HEK293 (cell line): Measurements from ENCODE around the gene ALDH7A1.

Experiments
- CTCF ChIA-PET: fragments of 350-600 bp; formaldehyde crosslinking; extraction: SDS; loops from one replicate; lab custom pipeline; 2021; ENCODE audit warnings: antibody characterized with exemption; lab: Yijun Ruan, JAX
- POLR2A ChIA-PET: fragments of 300-600 bp; formaldehyde crosslinking; extraction: SDS; loops from one replicate; lab custom pipeline; 2020; ENCODE audit warnings: antibody characterized with exemption, inconsistent platforms; lab: Yijun Ruan, JAX
- H3K27ac ChIP-seq: fragments of 200-500 bp; sonication (Bioruptor generic); 2 replicates; pipeline ENCODE4 v1.5.1; 2014; ENCODE audit warnings: low read depth, low read length, control low read depth, inconsistent platforms; ENCODE audit errors: extremely low read depth
- H3K36me3 ChIP-seq, 2 experiments: fragments of 200-500 bp in 1 of 2; sonication (Bioruptor generic) in 1 of 2; 1 replicate in 1 of 2; 2 replicates in 1 of 2; pipeline ENCODE4 v1.5.1; 2014 to 2017; ENCODE audit warnings: inconsistent platforms in 2 of 2, low read length in 2 of 2; ENCODE audit not compliant: control insufficient read depth in 2 of 2, insufficient read depth in 1 of 2
- H3K4me1 ChIP-seq: fragments of 200-500 bp; sonication (Bioruptor generic); 2 replicates; pipeline ENCODE4 v1.5.1; 2014; ENCODE audit warnings: mild to moderate bottlenecking, low read length, inconsistent platforms; ENCODE audit not compliant: control insufficient read depth, insufficient read depth
- H3K4me3 ChIP-seq: 2 replicates; pipeline ENCODE4 v1.5.1; 2011; ENCODE audit warnings: low read depth, mild to moderate bottlenecking, control low read depth, low read length, moderate library complexity
- H3K9me3 ChIP-seq: fragments of 200-500 bp; sonication (Bioruptor generic); 2 replicates; pipeline ENCODE4 v1.5.1; 2014; ENCODE audit warnings: low read depth, low read length, inconsistent platforms; ENCODE audit not compliant: control insufficient read depth, insufficient read depth
- BCL11B ChIP-seq: fragments of 450-650 bp; formaldehyde crosslinking; IDR thresholded peaks from 2 replicates; pipeline ENCODE4 v1.5.1; 2016; ENCODE audit warnings: low read depth, missing biosample characterization, missing genetic modification characterization
- HOXD13 ChIP-seq: sonication (generic); formaldehyde crosslinking; IDR thresholded peaks from 2 replicates; pipeline ENCODE4 v1.8.0; 2022; ENCODE audit warnings: missing genetic modification reagents, borderline replicate concordance
- KLF16 ChIP-seq: fragments of 450-650 bp; formaldehyde crosslinking; IDR thresholded peaks from 2 replicates; pipeline ENCODE4 v1.5.1; 2017; ENCODE audit warnings: missing biosample characterization, missing genetic modification characterization
- KLF8 ChIP-seq: fragments of 450-650 bp; formaldehyde crosslinking; IDR thresholded peaks from 2 replicates; pipeline ENCODE4 v1.5.1; 2016; ENCODE audit warnings: missing biosample characterization, missing genetic modification characterization
- RBAK ChIP-seq: fragments of 450-650 bp; formaldehyde crosslinking; IDR thresholded peaks from 2 replicates; pipeline ENCODE4 v1.5.1; 2016; ENCODE audit warnings: missing biosample characterization, missing genetic modification characterization
- ZNF10 ChIP-seq: fragments of 450-650 bp; formaldehyde crosslinking; IDR thresholded peaks from 2 replicates; pipeline ENCODE4 v1.5.1; 2017; ENCODE audit warnings: missing biosample characterization, missing genetic modification characterization
- ZNF155 ChIP-seq: fragments of 450-650 bp; formaldehyde crosslinking; IDR thresholded peaks from 2 replicates; pipeline ENCODE4 v1.5.1; 2016; ENCODE audit warnings: missing biosample characterization, missing genetic modification characterization
- ZNF423 ChIP-seq: fragments of 450-650 bp; formaldehyde crosslinking; IDR thresholded peaks from 2 replicates; pipeline ENCODE4 v1.5.1; 2016; ENCODE audit warnings: missing biosample characterization, missing genetic modification characterization
- ZNF514 ChIP-seq: fragments of 450-650 bp; formaldehyde crosslinking; IDR thresholded peaks from 2 replicates; pipeline ENCODE4 v1.5.1; 2016; ENCODE audit warnings: missing biosample characterization, missing genetic modification characterization
- ZNF521 ChIP-seq: fragments of 450-650 bp; formaldehyde crosslinking; IDR thresholded peaks from 2 replicates; pipeline ENCODE4 v1.5.1; 2017; ENCODE audit warnings: missing biosample characterization, mild to moderate bottlenecking, missing genetic modification characterization
- ZNF571 ChIP-seq: fragments of 450-650 bp; formaldehyde crosslinking; IDR thresholded peaks from 2 replicates; pipeline ENCODE4 v1.5.0; 2017; ENCODE audit warnings: missing biosample characterization, missing genetic modification characterization
- ZNF600 ChIP-seq: fragments of 450-650 bp; formaldehyde crosslinking; IDR thresholded peaks from 2 replicates; pipeline ENCODE4 v1.5.1; 2016; ENCODE audit warnings: missing biosample characterization, missing genetic modification characterization
- ZNF621 ChIP-seq: fragments of 450-650 bp; formaldehyde crosslinking; IDR thresholded peaks from 2 replicates; pipeline ENCODE4 v1.5.1; 2017; ENCODE audit warnings: missing biosample characterization, missing genetic modification characterization
- ZNF664 ChIP-seq: fragments of 450-650 bp; formaldehyde crosslinking; IDR thresholded peaks from 2 replicates; pipeline ENCODE4 v1.5.1; 2016; ENCODE audit warnings: missing biosample characterization, missing genetic modification characterization
- ZNF701 ChIP-seq: fragments of 450-650 bp; formaldehyde crosslinking; IDR thresholded peaks from 2 replicates; pipeline ENCODE4 v1.5.1; 2016; ENCODE audit warnings: missing biosample characterization, missing genetic modification characterization
- ZNF76 ChIP-seq: fragments of 450-650 bp; formaldehyde crosslinking; IDR thresholded peaks from 2 replicates; pipeline ENCODE4; 2016; ENCODE audit warnings: low read depth, missing biosample characterization, missing genetic modification characterization, borderline replicate concordance
- ZNF776 ChIP-seq: fragments of 450-650 bp; formaldehyde crosslinking; IDR thresholded peaks from 2 replicates; pipeline ENCODE4 v1.5.0; 2017; ENCODE audit warnings: missing biosample characterization, missing genetic modification characterization, borderline replicate concordance
- TF ChIP-seq, protein P1 (sequence below): fragments of 450-650 bp; formaldehyde crosslinking; IDR thresholded peaks from 2 replicates; pipeline ENCODE4 v1.5.1; 2017; ENCODE audit warnings: missing biosample characterization, missing genetic modification characterization
- TF ChIP-seq, protein P2 (sequence below): fragments of 450-650 bp; formaldehyde crosslinking; IDR thresholded peaks from 2 replicates; pipeline ENCODE4 v1.5.1; 2016; ENCODE audit warnings: missing biosample characterization, missing genetic modification characterization

The ALDH7A1 gene

DNA sequence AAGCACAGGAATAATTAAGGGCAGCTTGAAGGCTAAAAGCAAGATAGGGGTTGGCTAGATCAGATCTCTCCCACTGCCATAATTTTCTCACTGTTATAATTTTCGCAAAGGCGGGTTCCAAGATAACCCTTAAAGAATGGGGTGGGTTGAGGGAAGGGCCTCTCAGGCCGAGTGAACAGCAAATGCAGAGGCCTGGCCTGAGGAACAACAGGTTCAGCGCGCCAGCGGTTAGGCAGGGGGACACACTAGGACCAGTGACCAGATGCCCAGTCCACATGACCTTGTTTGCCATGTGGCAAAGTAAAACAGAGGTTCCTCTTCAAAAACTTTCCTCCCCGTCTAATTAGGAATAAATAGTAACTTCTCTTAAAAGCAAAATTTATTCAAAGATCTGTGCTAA is 4.5 kb upstream of the ALDH7A1 start:
- CTCF ChIA-PET, result interaction anchor here (0.9 to 1.8 kb wide), 3 partner anchors 10 to 76 kb away, joined by 3 to 10 read pairs (median 3); no protein-coding TSS in a partner anchor
- Histone ChIP-seq H3K27ac (no peak overlapping the region), H3K4me3 (no peak overlapping the region), H3K36me3 (peaks cover 13 to 21% of the 10 kb centered on the region in 2 experiments), H3K9me3 (no peaks in the 10 kb centered on the region), H3K4me1 (peaks cover 3% of the 10 kb centered on the region; the same call in 1 of the 2 replicates)
- POLR2A ChIA-PET, result no interaction called here
- TF ChIP-seq ZNF10 (tag by site-specific recombination) (no peak), ZNF621 (tag by site-specific recombination) (no peak), ZNF571 (tag by site-specific recombination) (no peak), RBAK (tag by site-specific recombination) (no peak), ZNF155 (tag by site-specific recombination) (no peak), ZNF776 (tag by site-specific recombination) (no peak), BCL11B (no peak), ZNF701 (tag by site-specific recombination) (no peak), KLF16 (tag by site-specific recombination) (no peak), ZNF514 (no peak), ZNF521 (tag by site-specific recombination) (no peak)

DNA sequence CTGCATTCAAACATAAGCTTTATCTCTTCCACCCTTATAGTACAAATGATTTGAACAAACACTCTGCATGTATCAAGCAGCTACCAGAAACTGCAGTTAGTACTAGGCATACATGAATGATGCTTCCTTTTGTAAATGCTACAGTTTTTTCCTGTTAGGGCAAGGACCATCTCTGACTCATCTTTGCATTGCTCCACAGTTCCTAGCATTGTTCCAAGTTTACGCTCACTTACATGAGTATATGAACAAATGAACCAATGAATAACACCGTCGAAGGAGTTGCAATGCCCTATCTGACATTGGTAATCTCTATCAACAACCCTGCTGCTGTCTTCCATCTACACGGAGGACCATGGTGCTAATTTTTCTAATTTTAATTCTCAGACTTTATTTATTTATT is 2.1 kb upstream of the ALDH7A1 start:
- ChIA-PET POLR2A (no interaction called here), CTCF (interaction anchor here (0.6 to 1.3 kb wide), 2 partner anchors 98 to 259 kb away, joined by 3 read pairs; no protein-coding TSS in a partner anchor)
- H3K27ac ChIP-seq, result no peak overlapping the region
- peaks cover 0 to 7% of the 10 kb centered on the region in 2 experiments; a peak in 1 of 3 replicates for H3K36me3 ChIP-seq
- H3K4me1 ChIP-seq, result peaks cover 9% of the 10 kb centered on the region
- TF ChIP-seq, protein P1, sequence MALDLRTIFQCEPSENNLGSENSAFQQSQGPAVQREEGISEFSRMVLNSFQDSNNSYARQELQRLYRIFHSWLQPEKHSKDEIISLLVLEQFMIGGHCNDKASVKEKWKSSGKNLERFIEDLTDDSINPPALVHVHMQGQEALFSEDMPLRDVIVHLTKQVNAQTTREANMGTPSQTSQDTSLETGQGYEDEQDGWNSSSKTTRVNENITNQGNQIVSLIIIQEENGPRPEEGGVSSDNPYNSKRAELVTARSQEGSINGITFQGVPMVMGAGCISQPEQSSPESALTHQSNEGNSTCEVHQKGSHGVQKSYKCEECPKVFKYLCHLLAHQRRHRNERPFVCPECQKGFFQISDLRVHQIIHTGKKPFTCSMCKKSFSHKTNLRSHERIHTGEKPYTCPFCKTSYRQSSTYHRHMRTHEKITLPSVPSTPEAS (tag by site-specific recombination), result no peak
- TF ChIP-seq ZNF701 (tag by site-specific recombination), result no peak
- no peak overlapping the region for H3K4me3 ChIP-seq
- no peaks in the 10 kb centered on the region for H3K9me3 ChIP-seq

DNA sequence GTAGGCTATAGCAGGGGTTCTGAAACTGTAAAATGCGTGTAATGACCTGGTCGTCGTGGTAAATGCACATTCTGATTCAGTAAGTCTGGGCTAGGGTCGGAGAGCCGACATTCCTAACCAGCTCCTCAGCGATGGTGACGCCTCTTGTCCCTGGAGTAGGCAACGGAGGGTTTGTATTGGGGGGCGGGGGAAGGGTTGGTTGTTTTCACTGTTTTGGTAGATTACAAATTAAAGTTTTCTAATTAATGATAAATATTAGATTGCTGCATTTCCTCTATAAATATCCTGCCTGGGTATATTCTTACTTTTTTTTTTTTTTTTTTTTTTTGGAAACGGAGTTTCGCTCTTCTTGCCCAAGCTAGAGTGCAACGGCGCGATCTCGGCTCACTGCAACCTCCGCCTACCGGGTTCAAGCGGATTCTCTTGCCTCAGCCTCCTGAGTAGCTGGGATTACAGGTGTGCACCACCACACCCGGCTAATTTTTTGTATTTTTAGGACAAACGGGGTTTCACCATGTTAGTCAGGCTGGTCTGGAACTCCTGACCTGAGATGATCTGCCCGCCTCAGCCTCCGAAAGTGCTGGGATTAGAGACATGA is 566 bp upstream of the ALDH7A1 start:
- Histone ChIP-seq H3K27ac (no peak overlapping the region), H3K4me1 (peaks cover 9% of the 10 kb centered on the region), H3K9me3 (no peaks in the 10 kb centered on the region), H3K4me3 (peak overlapping the region; percentile 79), H3K36me3 (peaks cover 9 to 22% of the 10 kb centered on the region in 2 experiments)
- CTCF ChIA-PET, result interaction anchor here (0.6 to 2.7 kb wide), 18 partner anchors 9 to 1687 kb away, joined by 3 to 16 read pairs (median 4); no protein-coding TSS in a partner anchor
- POLR2A ChIA-PET, result interaction anchor here (0.6 to 1.9 kb wide), 13 partner anchors 8 to 257 kb away, joined by 3 to 7 read pairs (median 3); partner anchors contain the start of genes GRAMD2B and LMNB1
- TF ChIP-seq, protein P2, sequence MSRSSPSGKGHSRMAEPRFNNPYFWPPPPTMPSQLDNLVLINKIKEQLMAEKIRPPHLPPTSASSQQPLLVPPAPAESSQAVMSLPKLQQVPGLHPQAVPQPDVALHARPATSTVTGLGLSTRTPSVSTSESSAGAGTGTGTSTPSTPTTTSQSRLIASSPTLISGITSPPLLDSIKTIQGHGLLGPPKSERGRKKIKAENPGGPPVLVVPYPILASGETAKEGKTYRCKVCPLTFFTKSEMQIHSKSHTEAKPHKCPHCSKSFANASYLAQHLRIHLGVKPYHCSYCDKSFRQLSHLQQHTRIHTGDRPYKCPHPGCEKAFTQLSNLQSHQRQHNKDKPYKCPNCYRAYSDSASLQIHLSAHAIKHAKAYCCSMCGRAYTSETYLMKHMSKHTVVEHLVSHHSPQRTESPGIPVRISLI (tag by site-specific recombination), result 0 out of 2 replicates have a peak, but pooled peaks have one; percentile 14
- no peak for TF ChIP-seq KLF8 (tag by site-specific recombination)

DNA sequence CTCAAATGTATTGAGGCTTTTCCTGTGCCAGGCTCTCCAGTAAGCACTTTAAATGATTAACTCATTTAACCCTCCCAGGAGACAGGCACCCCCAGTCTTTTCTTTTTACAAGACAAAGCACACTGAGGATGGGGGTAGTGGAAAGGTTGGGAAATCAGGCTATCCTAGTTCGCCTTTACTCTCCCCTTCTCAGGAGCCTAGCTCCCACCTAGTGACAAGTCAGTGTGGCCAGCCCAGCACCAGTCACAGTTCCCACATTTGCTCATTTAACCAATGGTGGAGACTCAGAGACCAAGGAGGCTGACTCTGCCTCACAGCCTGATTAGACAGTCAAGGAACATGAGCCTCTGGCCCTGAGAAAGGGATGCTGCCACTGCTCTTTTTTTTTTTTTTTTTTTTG is 3.5 kb downstream of the ALDH7A1 start:
- POLR2A ChIA-PET, result interaction anchor here (0.6 kb wide), 1 partner anchor 20 kb away, joined by 4 read pairs; no protein-coding TSS in a partner anchor

More for the DNA sequence above, 3.5 kb downstream of the ALDH7A1 start:
- Histone ChIP-seq H3K4me1 (peaks cover 6% of the 10 kb centered on the region), H3K9me3 (no peaks in the 10 kb centered on the region), H3K4me3 (no peak overlapping the region), H3K36me3 (peaks cover 31 to 56% of the 10 kb centered on the region in 2 experiments), H3K27ac (no peak overlapping the region)
- CTCF ChIA-PET, result interaction anchor here (0.6 kb wide), 1 partner anchor 59 kb away, joined by 4 read pairs; no protein-coding TSS in a partner anchor
- 0 out of 2 replicates have a peak, but pooled peaks have one; percentile 45 for TF ChIP-seq ZNF664 (tag by site-specific recombination)
- TF ChIP-seq HOXD13 (CRISPR knock-in tag), result no peak
- no peak for TF ChIP-seq ZNF600 (tag by site-specific recombination)
- TF ChIP-seq ZNF423 (tag by site-specific recombination), result no peak
- TF ChIP-seq ZNF76, result no peak
